CD4-positive, alpha-beta T cell (primary cell): ENCODE measurements around the gene SCG3. TPM values are rescaled to one million over a fixed set of nuclear protein-coding genes. Genes with fewer than 3 reads are reported as not detected.

Experiments
- ATAC-seq: fragments of 200-7000 bp; cut with Tn5 transposase; one replicate; pipeline ENCODE4 v1.10.0; 2022; ENCODE audit warnings: mild to moderate bottlenecking; ENCODE audit not compliant: poor library complexity
- CTCF ChIA-PET: fragments of 350-600 bp; sonication (Branson Sonifier 250); formaldehyde crosslinking; loops from one replicate; lab custom pipeline; 2021; ENCODE audit warnings: antibody characterized with exemption, inconsistent platforms; lab: Charles Lee
- POLR2A ChIA-PET: fragments of 350-600 bp; sonication (Branson Sonifier 250); formaldehyde crosslinking; loops from one replicate; lab custom pipeline; 2021; ENCODE audit warnings: antibody characterized with exemption, inconsistent platforms; lab: Charles Lee
- DNase-seq, 14 experiments: peaks; one replicate each; pipeline ENCODE4 v3.0.0-alpha.2; 2013 to 2020; ENCODE audit warnings: mixed read lengths in 2 of 14
- H3K27ac ChIP-seq, 2 donors: one replicate each; pipeline versions ENCODE4 v1.5.1 to v1.7.0; 2013; ENCODE audit warnings: low read length in 2 of 2, low read depth in 1 of 2, mild to moderate bottlenecking in 1 of 2
- H3K27me3 ChIP-seq, 2 experiments: 1 replicate in 1 of 2; 2 replicates in 1 of 2; pipeline versions ENCODE4 v1.6.1 to v1.7.0; 2013; ENCODE audit warnings: low read length in 2 of 2, control low read depth in 1 of 2, mild to moderate bottlenecking in 1 of 2, moderate library complexity in 1 of 2; ENCODE audit not compliant: insufficient read depth in 2 of 2, control insufficient read depth in 1 of 2
- H3K36me3 ChIP-seq: one replicate; pipeline ENCODE4 v1.6.1; 2013; ENCODE audit warnings: low read length, control low read depth; ENCODE audit not compliant: insufficient read depth
- H3K4me1 ChIP-seq: one replicate; pipeline ENCODE4 v1.6.1; 2013; ENCODE audit warnings: low read length, control low read depth; ENCODE audit not compliant: insufficient read depth
- H3K4me3 ChIP-seq: one replicate; pipeline ENCODE4 v1.5.1; 2013; ENCODE audit warnings: mild to moderate bottlenecking, low read length, moderate library complexity
- H3K9me3 ChIP-seq, 2 experiments: 1 replicate in 1 of 2; 2 replicates in 1 of 2; pipeline versions ENCODE4 v1.6.1 to v1.7.0; 2013; ENCODE audit warnings: low read length in 2 of 2, mild to moderate bottlenecking in 2 of 2, control low read depth in 1 of 2, moderate library complexity in 1 of 2; ENCODE audit not compliant: control insufficient read depth in 1 of 2, insufficient read depth in 1 of 2
- H3K27ac Mint-ChIP-seq: one replicate; pipeline ENCODE4 v1.8.0; 2020; ENCODE audit warnings: mixed read lengths
- H3K27me3 Mint-ChIP-seq: one replicate; pipeline ENCODE4 v1.8.0; 2021; ENCODE audit warnings: mixed read lengths
- H3K36me3 Mint-ChIP-seq: one replicate; pipeline ENCODE4 v1.8.0; 2021; ENCODE audit warnings: low read depth, mixed read lengths
- H3K4me1 Mint-ChIP-seq: one replicate; pipeline ENCODE4 v1.8.0; 2021; ENCODE audit warnings: low read depth, mixed read lengths
- H3K4me3 Mint-ChIP-seq: one replicate; pipeline ENCODE4 v1.8.0; 2020; ENCODE audit warnings: mild to moderate bottlenecking, mixed read lengths
- H3K9me3 Mint-ChIP-seq: one replicate; pipeline ENCODE4 v1.8.0; 2020; ENCODE audit warnings: mixed read lengths
- intact Hi-C, 2 experiments: fragments of 100-400 bp; cut with DNase I in 1 of 2; cut with micrococcal nuclease in 1 of 2; formaldehyde crosslinking; loops; one replicate each; pipeline versions ENCODE4 v1.15.1 to v1.9.0; 2023 to 2025; cut with DNase I, micrococcal nuclease
- total RNA-seq, 174 experiments: library from RNA in 2 of 174; stranded (reverse) in 2 of 174; gene quantifications; one replicate each; pipeline ENCODE4 v1.2.3 and lab custom pipeline; 2021 to 2026
- TF ChIP-seq, protein P1 (sequence below): fragments of 200-600 bp; IDR thresholded peaks from one replicate; pipeline ENCODE4 v1.8.0; 2022; ENCODE audit warnings: antibody characterized with exemption, mild to moderate bottlenecking

Gene SCG3
- total RNA-seq, 2 experiments from 2014 or later = not detected

DNA sequence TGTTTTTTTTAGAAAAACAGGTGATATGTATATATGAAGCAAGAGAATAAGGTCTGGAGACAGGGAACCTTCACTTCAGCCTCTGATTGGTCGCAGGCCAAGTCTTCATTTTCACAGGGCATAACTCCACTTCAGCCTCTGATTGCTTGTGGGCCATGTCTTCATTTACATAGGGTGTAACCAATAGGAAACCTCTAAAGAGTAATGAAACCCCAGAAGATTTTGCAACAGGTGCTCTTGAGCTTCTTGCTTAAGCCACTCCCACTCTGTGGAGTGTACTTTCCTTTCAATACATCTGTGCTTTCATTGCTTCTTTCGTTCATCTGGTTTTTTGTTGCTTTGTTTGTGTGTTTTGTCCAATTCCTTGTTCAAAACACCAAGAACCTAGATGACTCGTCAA lies 22.6 kb upstream of the SCG3 start:
- H3K9me3 Mint-ChIP-seq = no peaks in the 10 kb centered on the region
- H3K36me3 ChIP-seq = no peaks in the 10 kb centered on the region
- no peaks in the 10 kb centered on the region for H3K27me3 ChIP-seq
- no peak for ATAC-seq
- no peaks in the 10 kb centered on the region for H3K4me1 Mint-ChIP-seq
- H3K4me3 Mint-ChIP-seq = no peak overlapping the region
- ChIA-PET POLR2A (no interaction called here), CTCF (no interaction called here)
- H3K4me1 ChIP-seq = no peaks in the 10 kb centered on the region
- intact Hi-C loops = loop anchor here in 1 of 2 experiments (5.0 kb wide), 1 partner anchor 54 kb away; no protein-coding TSS in a partner anchor
- H3K9me3 ChIP-seq = no peaks in the 10 kb centered on the region
- no peak overlapping the region for H3K4me3 ChIP-seq
- no peak overlapping the region for H3K27ac Mint-ChIP-seq
- no peaks in the 10 kb centered on the region for H3K36me3 Mint-ChIP-seq
- DNase-seq = no peak
- TF ChIP-seq, protein P1, sequence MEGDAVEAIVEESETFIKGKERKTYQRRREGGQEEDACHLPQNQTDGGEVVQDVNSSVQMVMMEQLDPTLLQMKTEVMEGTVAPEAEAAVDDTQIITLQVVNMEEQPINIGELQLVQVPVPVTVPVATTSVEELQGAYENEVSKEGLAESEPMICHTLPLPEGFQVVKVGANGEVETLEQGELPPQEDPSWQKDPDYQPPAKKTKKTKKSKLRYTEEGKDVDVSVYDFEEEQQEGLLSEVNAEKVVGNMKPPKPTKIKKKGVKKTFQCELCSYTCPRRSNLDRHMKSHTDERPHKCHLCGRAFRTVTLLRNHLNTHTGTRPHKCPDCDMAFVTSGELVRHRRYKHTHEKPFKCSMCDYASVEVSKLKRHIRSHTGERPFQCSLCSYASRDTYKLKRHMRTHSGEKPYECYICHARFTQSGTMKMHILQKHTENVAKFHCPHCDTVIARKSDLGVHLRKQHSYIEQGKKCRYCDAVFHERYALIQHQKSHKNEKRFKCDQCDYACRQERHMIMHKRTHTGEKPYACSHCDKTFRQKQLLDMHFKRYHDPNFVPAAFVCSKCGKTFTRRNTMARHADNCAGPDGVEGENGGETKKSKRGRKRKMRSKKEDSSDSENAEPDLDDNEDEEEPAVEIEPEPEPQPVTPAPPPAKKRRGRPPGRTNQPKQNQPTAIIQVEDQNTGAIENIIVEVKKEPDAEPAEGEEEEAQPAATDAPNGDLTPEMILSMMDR = no peak
- H3K27ac ChIP-seq = no peak overlapping the region
- H3K27me3 Mint-ChIP-seq = peaks cover 4% of the 10 kb centered on the region

DNA sequence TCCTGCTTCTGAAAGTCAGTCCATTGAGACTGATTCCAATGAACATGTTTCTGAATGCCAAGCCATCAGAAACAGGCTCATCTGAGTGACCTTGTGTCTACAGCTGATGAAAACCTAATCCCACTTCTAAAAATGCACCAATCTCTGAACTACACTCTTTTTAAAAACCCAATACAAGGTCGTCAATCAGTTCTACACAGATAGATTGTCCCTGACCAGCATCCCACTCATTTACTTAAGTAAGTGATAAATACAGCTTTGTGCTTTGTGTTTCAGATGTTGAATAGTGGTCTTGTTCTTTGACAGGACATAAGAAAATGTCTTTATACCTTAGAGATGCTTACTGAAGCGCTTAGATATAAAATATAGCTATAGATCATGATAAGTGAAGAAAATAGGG lies 20.2 kb upstream of the SCG3 start:
- intact Hi-C loops = no loop called here
- ChIA-PET CTCF (no interaction called here), POLR2A (no interaction called here)
- H3K4me3 ChIP-seq = no peak overlapping the region
- TF ChIP-seq, protein P1 = no peak
- H3K36me3 ChIP-seq = no peaks in the 10 kb centered on the region
- no peak overlapping the region for H3K27ac Mint-ChIP-seq
- H3K27me3 Mint-ChIP-seq = peaks cover 4% of the 10 kb centered on the region
- H3K9me3 Mint-ChIP-seq = no peaks in the 10 kb centered on the region
- ATAC-seq (no peak), DNase-seq (no peak)
- no peak overlapping the region for H3K4me3 Mint-ChIP-seq
- no peaks in the 10 kb centered on the region for H3K4me1 Mint-ChIP-seq
- H3K27ac ChIP-seq = no peak overlapping the region
- H3K9me3 ChIP-seq = no peaks in the 10 kb centered on the region
- H3K4me1 ChIP-seq = no peaks in the 10 kb centered on the region
- H3K27me3 ChIP-seq = no peaks in the 10 kb centered on the region
- no peaks in the 10 kb centered on the region for H3K36me3 Mint-ChIP-seq

DNA sequence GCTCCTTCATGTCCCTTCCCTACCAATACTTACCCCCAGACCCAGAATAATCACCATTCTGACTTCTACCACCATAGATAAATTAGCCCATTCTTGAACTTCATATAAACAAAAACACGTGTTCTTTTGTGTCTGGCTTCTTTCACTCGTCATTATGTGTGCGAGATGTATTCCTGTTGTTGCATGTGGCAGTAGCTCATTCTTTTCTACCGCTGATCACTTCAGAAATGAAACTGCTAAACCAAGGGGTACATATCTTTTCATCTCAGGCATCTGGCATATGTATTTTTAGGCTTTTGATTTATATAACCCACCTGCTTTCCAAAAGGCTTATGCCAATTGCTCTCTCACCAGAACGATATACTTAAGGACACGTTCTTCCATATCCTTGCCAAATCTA lies 13.8 kb upstream of the SCG3 start:
- Histone ChIP-seq H3K4me3 (no peak overlapping the region), H3K27me3 (peaks cover 4 to 9% of the 10 kb centered on the region in 2 experiments), H3K4me1 (no peaks in the 10 kb centered on the region), H3K36me3 (no peaks in the 10 kb centered on the region), H3K9me3 (no peaks in the 10 kb centered on the region), H3K27ac (no peak overlapping the region)
- Mint-ChIP-seq H3K27ac (no peak overlapping the region), H3K27me3 (peaks cover 9% of the 10 kb centered on the region), H3K4me3 (no peak overlapping the region), H3K9me3 (no peaks in the 10 kb centered on the region), H3K4me1 (no peaks in the 10 kb centered on the region), H3K36me3 (no peaks in the 10 kb centered on the region)
- ChIA-PET POLR2A (no interaction called here), CTCF (no interaction called here)
- intact Hi-C loops = no loop called here
- DNase-seq (no peak), ATAC-seq (no peak)
- TF ChIP-seq, protein P1 = no peak
